Measurements from ENCODE around the gene C3orf20.

The C3orf20 gene

DNA sequence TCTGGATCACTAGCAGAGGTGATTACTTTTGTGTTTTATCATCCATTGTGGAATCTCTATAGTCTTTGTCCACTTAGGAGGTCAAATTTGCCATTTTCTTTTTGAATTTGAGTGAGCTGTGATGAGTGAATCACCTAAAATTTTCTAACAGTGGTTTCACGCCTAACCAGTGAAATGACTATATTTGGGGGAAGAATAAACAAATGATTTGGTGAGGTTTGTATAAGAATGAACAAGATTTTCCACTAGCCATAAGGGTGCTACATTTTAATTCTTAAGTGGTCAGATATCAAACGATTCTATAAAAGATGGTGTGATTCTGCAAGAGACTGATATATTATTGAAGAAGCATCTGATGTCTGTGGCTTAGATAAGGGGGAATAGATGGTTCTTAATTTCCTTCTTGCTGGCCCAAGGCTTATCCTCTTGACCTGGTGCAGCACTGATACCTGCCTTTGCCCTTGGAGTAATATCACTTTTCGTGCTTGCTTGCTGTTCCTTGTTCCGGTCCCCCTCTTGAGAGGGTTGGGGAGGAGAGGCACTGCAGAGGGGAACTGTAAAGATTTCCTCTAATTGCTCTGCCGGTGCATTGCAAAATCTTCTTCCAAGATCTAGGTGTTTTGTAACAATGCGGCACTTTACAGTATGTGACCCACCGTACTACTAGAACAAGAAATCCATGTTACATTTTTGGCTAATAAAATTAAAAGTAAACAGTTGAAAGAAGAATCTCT, 14.5 kb downstream of the C3orf20 start:
- FAIRE-seq (peak; percentile 55), DNase-seq (ENCODE audit: extremely low spot score, insufficient read length, low read depth) (no peak)

DNA sequence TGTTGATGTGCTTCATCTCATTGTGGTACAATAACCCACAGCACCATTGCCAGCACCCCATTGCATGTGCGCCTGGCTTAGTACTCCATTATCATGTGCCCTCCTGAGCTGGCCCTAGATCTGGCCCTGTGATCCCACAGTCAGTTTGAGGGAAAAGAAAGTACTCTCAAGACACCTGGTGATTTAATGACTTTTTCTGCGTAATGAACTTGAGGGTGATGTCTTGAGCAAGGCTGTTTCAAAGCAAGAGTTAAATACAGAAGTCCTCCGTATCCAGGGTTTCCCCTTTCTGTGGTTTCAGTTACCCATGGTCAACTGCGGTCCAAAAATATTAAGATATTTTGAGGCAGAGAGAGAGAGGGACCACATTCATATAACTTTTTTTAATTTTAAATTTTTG, 16.3 kb downstream of the C3orf20 start:
- DNase-seq (ENCODE audit: extremely low spot score, insufficient read length, low read depth) (no peak), FAIRE-seq (peak; percentile 93)

DNA sequence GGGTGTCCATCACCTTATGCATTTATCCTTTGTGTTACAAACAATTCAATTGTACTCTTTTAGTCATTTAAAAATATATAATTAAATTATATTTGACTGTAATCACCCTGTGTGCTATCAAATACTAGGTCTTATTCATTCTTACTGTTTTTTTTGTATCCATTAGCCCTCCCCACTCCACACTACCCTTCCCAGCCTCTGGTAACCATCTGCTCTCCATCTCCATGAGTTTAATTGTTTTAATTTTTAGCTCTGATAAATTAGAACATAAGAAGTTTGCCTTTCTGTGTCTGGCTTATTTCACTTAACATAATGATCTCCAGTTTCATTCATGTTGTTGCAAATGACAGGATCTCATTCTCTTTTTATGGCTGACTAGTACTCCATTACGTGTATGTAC, 16.8 kb downstream of the C3orf20 start:
- FAIRE-seq = no peak
- DNase-seq (ENCODE audit: extremely low spot score, insufficient read length, low read depth) = no peak

DNA sequence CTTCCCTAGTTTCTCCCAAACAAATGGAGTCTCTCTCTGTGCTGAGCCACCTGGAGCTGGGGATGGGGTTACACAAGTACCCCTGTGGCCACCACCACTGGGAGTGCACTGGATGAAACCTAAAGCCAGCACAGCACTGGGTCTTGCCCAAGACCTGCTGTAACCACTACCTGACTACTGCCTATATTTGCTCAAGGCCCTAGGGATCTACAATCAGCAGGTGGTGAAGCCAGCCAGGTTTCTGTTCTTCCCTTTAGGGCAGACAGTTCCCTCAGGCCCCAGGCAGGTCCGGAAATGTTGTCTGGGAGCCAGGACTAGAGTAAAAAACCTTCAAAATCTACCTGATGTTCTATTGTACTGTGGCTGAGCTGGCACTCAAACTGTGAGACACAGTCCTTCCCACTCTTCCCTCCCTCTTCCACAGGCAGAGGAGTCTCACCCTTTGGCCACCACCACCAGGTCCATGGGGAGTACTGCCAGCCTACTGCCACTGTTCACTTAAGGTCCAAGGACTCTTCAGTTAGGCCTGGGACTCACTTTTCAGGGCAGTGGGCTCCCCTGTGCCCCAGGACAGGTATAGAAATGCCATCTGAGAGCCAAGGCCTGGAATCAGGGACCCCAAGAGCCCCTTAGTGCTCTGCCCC, 23.8 kb downstream of the C3orf20 start:
- no peak for DNase-seq (ENCODE audit: extremely low spot score, insufficient read length, low read depth)
- FAIRE-seq = no peak

DNA sequence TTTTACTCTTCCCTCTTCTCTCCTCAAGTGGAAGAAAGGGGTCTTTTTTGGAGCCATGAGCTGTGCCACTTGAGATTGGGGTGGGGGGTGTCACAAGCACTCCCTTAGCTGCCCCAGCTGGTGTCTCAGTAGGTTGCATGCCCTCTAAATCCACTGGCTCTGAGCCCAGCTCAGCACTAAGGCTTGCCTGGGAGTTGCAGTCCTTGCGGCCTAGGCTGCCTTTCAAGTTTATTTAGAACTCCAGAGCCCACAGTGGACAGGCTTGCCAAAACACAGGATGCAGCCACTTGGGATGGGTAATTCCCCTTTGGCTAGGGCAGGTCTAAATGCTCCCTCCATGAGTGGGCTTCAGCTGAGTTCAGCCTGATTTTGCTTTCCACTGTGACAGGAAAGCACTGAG, 24.7 kb downstream of the C3orf20 start:
- DNase-seq (ENCODE audit: extremely low spot score, insufficient read length, low read depth) (no peak), FAIRE-seq (no peak)

DNA sequence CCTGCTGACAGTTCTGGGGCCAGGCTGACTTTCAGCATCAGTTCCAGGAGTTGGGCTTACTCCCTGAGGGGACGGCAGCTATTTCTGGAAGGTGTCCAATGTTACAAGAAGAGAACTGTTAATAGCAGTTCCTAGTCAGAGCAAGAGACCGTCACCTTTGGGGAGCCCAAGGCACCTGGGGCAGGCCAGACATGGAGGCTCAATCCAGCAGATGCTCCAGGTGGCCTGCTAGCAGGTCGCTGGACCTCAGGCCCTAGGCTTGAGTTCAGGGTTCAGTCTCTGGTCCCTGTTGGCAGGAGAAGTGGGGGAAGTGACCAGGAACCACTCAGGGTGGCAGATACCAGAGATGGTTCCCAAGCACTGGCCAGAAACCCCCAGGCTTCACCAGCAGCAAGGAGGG, 25.9 kb downstream of the C3orf20 start:
- DNase-seq (ENCODE audit: extremely low spot score, insufficient read length, low read depth) = no peak
- no peak for FAIRE-seq

DNA sequence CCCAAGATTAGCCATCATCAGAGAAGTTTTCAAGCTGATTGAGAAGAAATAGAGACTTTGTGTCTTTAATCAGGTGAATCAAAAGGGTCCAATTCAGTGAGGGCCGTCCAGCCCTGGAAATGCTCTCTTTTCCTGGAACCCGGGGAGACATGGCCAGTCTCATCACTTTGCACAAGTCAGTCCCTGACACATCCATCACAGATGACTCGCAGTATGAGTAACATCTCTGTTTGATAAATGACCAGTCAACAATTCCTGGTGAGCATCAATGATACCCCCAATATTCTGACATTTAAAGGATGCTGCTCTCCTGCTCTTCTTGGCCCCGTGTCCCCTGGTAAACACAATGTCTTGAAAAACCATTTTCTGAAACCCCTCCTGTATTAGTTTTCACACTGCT, 26.7 kb downstream of the C3orf20 start:
- FAIRE-seq (no peak), DNase-seq (ENCODE audit: extremely low spot score, insufficient read length, low read depth) (no peak)

DNA sequence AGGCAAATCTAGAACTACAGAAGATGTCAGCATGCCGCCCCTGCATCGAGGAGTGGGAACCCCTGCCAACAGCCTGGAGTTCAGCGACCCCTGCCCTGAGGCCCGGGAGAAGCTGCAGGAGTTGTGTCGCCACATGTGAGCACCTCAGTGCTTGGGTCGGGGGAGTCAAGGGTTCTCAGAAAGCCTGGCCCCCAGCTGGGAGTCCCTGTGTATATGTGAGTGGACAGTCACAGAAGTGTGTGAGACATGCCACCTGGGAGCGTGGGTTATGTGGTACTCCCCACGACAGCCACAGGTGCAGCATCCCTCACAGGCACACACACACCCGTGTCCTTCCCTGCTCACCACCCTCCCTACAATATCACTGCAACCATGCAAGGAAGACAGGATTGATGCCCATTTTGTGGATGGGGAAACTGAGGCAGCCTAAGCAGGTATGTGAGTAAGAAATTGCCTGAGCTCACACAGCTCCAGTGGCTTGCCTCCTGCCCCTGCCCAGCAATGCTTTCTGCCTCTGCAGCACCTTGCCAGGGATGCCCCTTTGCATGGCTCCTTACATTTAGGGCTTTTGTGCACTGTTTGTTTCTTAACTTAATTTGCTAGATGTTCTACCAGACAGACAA, 28.3 kb downstream of the C3orf20 start:
- DNase-seq (ENCODE audit: extremely low spot score, insufficient read length, low read depth) (no peak), FAIRE-seq (no peak)

DNA sequence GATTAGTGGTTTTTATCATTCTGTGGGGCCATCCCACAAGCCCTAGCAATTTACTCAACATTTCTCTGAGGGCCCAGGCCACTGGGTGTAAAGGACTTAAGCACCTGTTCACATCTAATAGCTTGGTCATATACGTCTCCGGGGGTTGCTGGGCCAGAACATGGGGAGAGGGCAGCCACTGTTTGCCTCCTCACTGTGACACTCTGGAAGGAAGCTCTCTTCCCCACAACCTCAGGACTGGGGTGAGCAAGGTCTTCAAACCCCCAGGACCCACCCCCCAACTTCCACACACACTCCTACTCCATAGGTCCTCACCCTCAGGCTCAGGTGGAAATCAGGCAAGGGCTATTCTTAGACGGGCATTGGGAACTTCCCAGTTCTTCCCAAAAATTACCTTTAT, 28.9 kb downstream of the C3orf20 start:
- no peak for FAIRE-seq
- DNase-seq (ENCODE audit: extremely low spot score, insufficient read length, low read depth) = no peak

DNA sequence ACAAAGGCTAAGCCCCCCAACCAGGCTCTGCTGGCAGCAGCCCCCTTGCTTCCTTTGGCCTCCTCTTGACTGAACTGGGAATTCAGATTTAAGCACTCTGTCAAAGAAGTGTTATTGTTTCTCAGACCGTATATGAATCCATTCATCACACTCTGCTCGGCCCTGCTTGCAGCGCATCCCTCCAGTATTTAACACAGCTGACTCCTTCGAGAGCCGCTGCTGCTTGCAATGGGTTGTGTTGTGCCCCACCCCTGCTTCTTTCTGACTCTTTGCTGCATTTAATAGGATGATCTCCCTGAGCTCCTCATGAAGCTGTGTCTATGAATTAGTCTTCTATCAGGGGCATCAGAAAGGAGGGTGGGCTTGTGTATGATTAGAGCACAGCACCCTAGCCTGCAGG, 31.2 kb downstream of the C3orf20 start:
- no peak for DNase-seq (ENCODE audit: extremely low spot score, insufficient read length, low read depth)
- no peak for FAIRE-seq

DNA sequence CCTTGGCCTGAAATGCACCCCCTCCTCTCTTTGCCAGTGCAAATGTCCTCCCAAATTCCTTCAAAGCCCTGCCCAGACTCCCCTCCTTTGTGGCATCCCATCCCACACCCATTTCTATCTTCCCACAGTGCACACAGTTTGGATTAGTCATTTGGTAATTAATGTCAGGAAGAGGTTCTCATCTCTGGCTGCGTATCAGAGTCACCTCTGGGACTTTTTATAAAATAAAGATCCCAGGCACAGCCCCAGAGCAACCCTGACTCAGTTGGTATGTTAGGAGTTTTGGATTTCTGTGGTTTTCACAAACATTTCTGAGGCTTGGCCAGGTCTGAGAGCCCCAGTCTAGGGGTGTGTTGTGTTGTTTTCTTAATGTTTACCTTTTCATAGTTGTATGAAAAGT, 41.6 kb downstream of the C3orf20 start:
- no peak for FAIRE-seq
- DNase-seq (ENCODE audit: extremely low spot score, insufficient read length, low read depth) = no peak

DNA sequence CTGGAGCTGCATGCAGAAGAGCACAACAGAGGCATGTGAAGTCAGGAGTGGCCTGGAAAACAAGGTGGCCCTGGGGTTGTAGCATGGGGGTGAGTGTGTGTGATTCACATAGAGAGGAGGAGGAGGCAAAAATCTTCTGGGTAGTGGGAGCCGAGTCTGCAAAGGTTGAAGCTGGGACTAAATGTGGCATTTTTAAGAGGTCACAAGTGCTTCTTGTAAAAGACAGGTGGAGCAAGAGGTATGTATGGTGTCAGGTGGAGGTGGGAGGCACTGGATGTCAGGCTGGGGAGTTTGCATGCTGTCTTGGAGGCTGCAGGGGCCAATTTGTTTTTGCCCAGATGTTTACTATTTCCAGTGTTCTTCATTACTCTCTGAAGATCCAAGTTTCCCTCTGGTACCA, 42.4 kb downstream of the C3orf20 start:
- DNase-seq (ENCODE audit: extremely low spot score, insufficient read length, low read depth) (no peak), FAIRE-seq (no peak)

DNA sequence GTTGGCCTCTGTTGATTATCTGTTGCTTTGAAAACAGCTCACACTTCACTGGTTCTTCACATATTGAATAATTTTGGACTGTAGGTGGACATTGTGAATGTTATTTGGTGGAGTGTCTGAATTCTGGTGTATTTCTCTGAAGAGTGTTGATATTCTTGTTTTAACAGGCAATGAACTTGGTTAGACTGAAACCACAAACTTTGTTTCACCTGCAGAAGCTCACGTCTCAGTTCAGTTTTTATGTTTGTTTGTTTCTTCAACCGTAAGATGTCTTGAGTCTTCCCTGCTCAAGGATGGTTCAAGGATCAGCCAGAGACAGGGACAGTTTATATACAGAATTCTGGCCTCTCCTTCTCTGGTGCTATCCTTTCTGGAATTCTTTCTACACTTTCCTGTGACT, 43.6 kb downstream of the C3orf20 start:
- peak; percentile 79 for FAIRE-seq
- DNase-seq (ENCODE audit: extremely low spot score, insufficient read length, low read depth) = no peak

DNA sequence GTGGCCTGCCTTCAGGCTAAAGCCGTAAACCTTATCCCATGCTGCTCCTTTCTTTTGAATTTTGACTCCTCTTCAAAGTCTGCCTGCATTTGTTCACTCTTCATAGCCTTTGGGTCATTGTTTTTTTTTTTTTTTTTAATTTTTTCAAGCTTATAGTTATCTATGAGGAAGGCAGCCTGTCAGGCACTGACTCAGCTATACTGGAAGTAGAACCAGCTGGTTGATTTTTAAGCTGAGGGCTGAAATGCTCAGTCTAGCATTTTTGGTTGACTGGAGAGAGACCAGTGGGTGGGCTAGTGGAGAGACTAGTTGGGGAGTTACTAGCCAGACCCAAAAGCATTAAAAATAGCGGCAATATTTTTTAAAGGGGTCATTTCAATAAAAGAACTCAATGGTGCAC, 44.1 kb downstream of the C3orf20 start:
- DNase-seq (ENCODE audit: extremely low spot score, insufficient read length, low read depth) (no peak), FAIRE-seq (no peak)

DNA sequence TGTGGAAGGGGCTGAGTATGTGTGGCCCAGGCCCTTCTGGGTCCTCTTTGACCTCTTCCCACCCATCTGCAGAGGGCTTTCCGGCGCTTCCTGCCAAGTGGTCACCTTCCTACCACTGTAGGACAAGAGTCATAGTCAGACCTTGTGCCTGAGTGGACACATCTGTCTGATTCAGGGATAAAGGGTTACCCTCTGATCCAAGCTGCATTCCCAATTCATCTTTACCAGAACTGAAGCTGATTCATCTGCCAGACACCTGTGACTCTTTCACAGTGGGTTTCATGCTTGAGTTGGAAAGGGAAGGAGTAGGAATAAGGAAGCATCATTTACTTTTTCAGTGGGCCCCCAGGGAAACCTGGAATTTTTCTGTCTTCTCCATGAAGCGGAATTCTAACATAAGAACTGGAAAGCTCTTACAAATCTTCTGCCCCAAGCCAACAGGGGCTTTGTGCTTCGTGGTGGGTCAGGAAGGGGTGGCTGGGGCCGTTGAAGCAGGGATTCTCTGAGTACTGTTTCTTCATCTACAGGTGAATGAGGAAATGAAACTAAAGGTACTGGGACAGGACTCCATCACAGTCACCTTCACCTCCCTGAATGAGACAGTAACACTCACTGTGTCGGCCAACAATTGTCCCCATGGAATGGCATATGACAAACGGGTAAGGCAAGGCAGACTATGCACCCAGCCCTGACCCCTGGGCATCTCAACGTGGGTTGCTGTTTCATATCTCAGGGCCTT, 46.4 kb downstream of the C3orf20 start:
- FAIRE-seq (no peak), DNase-seq (ENCODE audit: extremely low spot score, insufficient read length, low read depth) (no peak)

DNA sequence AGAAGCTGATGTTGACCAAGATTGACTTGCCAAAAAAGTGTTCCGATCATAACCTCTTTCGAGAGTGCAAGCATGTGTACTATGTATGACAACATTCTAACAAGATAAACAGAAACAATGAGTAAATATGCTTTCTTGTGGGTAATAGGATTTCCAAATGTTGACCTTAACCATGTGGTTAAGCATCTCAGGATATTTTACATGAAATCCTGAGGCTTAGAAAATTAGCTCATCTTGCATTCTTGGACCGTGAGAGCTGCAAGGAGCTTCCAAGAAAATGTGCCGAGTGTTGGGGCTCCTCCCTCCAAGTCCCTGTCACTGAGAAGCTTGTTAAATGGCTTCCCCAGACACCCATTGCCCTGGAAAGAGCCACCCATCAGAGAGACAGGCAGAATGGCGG, 50.1 kb downstream of the C3orf20 start:
- no peak for FAIRE-seq
- DNase-seq (ENCODE audit: extremely low spot score, insufficient read length, low read depth) = no peak

DNA sequence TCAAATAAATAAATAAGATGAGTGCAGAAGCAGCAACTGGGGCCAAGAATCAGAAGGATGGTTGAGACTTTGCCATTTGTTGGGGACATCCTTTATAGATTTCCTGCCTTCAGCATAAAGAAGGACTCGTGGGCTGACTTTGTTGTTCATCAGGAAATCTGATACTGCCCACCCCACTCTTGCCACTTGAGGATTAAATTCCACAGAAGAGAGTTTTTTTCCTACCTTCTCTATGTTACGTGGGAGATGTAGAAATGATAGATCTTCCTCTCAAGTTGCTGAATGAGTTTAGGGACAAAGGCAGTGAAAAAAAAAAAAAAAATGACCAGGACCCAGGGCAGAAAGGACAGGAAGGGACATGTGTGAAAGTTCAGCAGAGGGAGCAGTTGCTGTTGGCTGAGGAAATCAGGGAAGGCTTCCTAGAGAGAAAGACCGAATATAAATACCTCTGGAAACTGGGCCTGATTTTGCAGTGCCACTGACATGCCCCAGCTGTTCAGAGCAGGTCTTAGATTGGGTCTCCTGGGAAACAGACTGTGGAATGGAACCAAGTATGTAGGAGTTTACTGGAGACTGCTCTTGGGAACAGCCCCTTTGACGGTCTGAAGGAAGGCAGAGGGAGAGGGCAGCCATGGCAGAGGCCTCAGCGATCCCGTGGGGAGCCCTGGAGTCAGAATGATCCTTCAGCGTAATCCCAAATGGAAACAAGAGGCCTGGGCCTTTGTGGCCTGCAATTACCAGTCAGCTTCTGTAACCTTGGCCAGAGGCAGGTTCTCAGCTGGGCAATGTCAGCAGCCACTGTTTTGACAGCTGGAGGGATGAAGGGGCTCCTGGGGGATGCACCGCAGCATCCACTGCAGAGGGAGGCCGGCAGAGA, 50.9 kb downstream of the C3orf20 start:
- no peak for FAIRE-seq

DNA sequence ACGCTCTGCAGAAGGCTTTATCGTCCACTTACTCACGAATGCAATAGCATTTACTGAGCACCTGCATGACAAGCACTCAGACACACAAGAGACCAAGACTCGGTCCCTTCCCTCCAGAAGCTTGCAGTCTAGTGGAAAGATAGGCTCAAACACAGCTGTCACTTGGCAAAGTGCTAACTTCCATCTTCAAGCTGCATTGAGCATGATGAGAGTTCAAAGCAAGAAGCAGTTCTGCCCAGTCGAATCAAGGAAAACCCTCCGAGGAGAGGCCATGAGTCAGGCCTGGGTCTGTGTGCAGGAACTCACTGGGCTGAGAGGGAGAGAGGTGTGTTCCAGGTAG, 51.5 kb downstream of the C3orf20 start:
- no peak for FAIRE-seq

More for the DNA sequence above, 50.9 kb downstream of the C3orf20 start:
- DNase-seq (ENCODE audit: extremely low spot score, insufficient read length, low read depth) = no peak

DNA sequence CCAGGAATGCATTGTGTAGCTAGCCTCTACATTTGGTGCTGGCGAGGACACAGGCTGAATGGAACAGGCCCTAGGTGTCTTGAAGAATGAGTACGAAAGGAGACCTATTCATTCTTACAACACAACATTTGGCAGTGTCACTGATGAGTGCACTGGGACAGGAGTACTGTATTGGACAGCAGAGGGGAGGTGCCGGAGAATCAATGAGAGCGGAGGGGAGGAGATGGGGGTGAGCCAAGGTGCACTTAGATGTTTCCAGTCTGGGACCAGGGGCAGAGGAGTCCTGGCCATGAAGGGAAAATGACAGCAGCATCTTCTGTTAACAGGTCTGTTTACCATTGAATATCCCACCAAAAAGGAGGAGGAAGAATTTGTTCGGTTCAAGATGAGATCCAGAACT, 53.2 kb downstream of the C3orf20 start:
- no peak for FAIRE-seq
- DNase-seq (ENCODE audit: extremely low spot score, insufficient read length, low read depth) = no peak

More for the DNA sequence above, 51.5 kb downstream of the C3orf20 start:
- no peak for DNase-seq (ENCODE audit: extremely low spot score, insufficient read length, low read depth)

All from GM18507 (cell line).